ENCODE measurements around the gene ERBB3. TPM values are rescaled to one million over a fixed set of nuclear protein-coding genes. Genes with fewer than 3 reads are reported as not detected.

Gene ERBB3
- total RNA-seq, 1 donor: 1.5 TPM

GRCh38 chr12:56103066-56103711, 23.2 kb downstream of the ERBB3 start:
- TF ChIP-seq, protein P1, sequence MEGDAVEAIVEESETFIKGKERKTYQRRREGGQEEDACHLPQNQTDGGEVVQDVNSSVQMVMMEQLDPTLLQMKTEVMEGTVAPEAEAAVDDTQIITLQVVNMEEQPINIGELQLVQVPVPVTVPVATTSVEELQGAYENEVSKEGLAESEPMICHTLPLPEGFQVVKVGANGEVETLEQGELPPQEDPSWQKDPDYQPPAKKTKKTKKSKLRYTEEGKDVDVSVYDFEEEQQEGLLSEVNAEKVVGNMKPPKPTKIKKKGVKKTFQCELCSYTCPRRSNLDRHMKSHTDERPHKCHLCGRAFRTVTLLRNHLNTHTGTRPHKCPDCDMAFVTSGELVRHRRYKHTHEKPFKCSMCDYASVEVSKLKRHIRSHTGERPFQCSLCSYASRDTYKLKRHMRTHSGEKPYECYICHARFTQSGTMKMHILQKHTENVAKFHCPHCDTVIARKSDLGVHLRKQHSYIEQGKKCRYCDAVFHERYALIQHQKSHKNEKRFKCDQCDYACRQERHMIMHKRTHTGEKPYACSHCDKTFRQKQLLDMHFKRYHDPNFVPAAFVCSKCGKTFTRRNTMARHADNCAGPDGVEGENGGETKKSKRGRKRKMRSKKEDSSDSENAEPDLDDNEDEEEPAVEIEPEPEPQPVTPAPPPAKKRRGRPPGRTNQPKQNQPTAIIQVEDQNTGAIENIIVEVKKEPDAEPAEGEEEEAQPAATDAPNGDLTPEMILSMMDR (IDR thresholded peaks at IDR 0.05; ENCODE audit: insufficient read depth, low read length): no peak
- no peak for DNase-seq (ENCODE audit: low read depth)
- peak overlapping the region; percentile 91 for H3K4me3 ChIP-seq (ENCODE audit: low read depth, low read length)

- DNase-seq (ENCODE audit: low read depth): no peak
- peak overlapping the region; percentile 91 for H3K4me3 ChIP-seq (ENCODE audit: low read depth, low read length)
- TF ChIP-seq, protein P1 (IDR thresholded peaks at IDR 0.05; ENCODE audit: insufficient read depth, low read length): no peak
Measured at GRCh38 chr12:56103823-56104108, 23.8 kb downstream of the ERBB3 start.

GRCh38 chr12:56104109-56104814, 24.3 kb downstream of the ERBB3 start, which contains the start of gene PA2G4:
PA2G4 (plus strand) TSS chr12:56104559; CDS start chr12:56104738, 179 bp downstream.
- TF ChIP-seq, protein P1 (IDR thresholded peaks at IDR 0.05; ENCODE audit: insufficient read depth, low read length): no peak
- peak within 1 kb of the TSS; percentile 91 for H3K4me3 ChIP-seq (ENCODE audit: low read depth, low read length)
- peak; percentile 97 for DNase-seq (ENCODE audit: low read depth)

- peak overlapping the region; percentile 91 for H3K4me3 ChIP-seq (ENCODE audit: low read depth, low read length)
- no peak for DNase-seq (ENCODE audit: low read depth)
- TF ChIP-seq, protein P1 (IDR thresholded peaks at IDR 0.05; ENCODE audit: insufficient read depth, low read length): no peak
Measured at GRCh38 chr12:56104815-56105608, 25.0 kb downstream of the ERBB3 start.

- no peak for DNase-seq (ENCODE audit: low read depth)
- peak overlapping the region; percentile 91 for H3K4me3 ChIP-seq (ENCODE audit: low read depth, low read length)
- TF ChIP-seq, protein P1 (IDR thresholded peaks at IDR 0.05; ENCODE audit: insufficient read depth, low read length): no peak
Measured at GRCh38 chr12:56105609-56105902, 25.6 kb downstream of the ERBB3 start.

GRCh38 chr12:56107242-56107641, 27.3 kb downstream of the ERBB3 start:
- TF ChIP-seq, protein P1 (IDR thresholded peaks at IDR 0.05; ENCODE audit: insufficient read depth, low read length): no peak
- no peak overlapping the region for H3K4me3 ChIP-seq (ENCODE audit: low read depth, low read length)
- DNase-seq (ENCODE audit: low read depth): no peak
